Thoracic aorta (tissue), 2 donors: ENCODE results near the gene HOXB9. TPM values are rescaled to one million over a fixed set of nuclear protein-coding genes. Genes with fewer than 3 reads are reported as not detected.

Experiments
- ATAC-seq: fragments of 150-250 bp; one replicate; pipeline ENCODE4 v1.8.0; 2017; ENCODE audit warnings: low read depth; ENCODE audit not compliant: insufficient number of reproducible peaks, low FRiP score
- DNase-seq: peaks from one replicate; pipeline ENCODE4 v3.0.0-alpha.2; 2020; ENCODE audit warnings: low spot score
- H3K27ac ChIP-seq, 2 donors: fragments of 200-600 bp; sonication (generic); 1 replicate in 1 of 2; 2 replicates in 1 of 2; pipeline ENCODE4 v1.5.1; 2016; ENCODE audit warnings: mild to moderate bottlenecking in 2 of 2, moderate library complexity in 2 of 2
- H3K27me3 ChIP-seq: fragments of 200-600 bp; sonication (generic); replicated peaks from 2 replicates; pipeline ENCODE4 v1.6.0; 2016; ENCODE audit warnings: mild to moderate bottlenecking; ENCODE audit not compliant: insufficient read depth
- H3K36me3 ChIP-seq: fragments of 200-600 bp; sonication (generic); one replicate; pipeline ENCODE4 v1.5.1; 2016
- H3K4me1 ChIP-seq, 2 donors: fragments of 200-600 bp; sonication (generic); 1 replicate in 1 of 2; 2 replicates in 1 of 2; pipeline versions ENCODE4 v1.5.1 to v1.6.0; 2016; ENCODE audit warnings: low read depth in 2 of 2, mild to moderate bottlenecking in 1 of 2; ENCODE audit not compliant: control insufficient read depth in 1 of 2
- H3K4me3 ChIP-seq: fragments of 200-600 bp; sonication (generic); 2 replicates; pipeline ENCODE4 v1.5.1; 2016; ENCODE audit warnings: mild to moderate bottlenecking
- H3K9me3 ChIP-seq: fragments of 200-600 bp; sonication (generic); 2 replicates; pipeline ENCODE4 v1.5.1; 2016
- total RNA-seq, 2 donors: library from RNA; depleted of rRNA; stranded (reverse); fragments of >200 nt; gene quantifications; one replicate each; pipeline versions ENCODE4 v1.1.0 to v1.2.3, GENCODE V29; 2016
- TF ChIP-seq, protein P1 (sequence below): fragments of 200-600 bp; sonication (generic); IDR thresholded peaks from one replicate; pipeline ENCODE4 v1.5.1; 2019; ENCODE audit warnings: antibody characterized with exemption

Gene HOXB9
- total RNA-seq, 2 donors from 2014 or later: not detected

DNA sequence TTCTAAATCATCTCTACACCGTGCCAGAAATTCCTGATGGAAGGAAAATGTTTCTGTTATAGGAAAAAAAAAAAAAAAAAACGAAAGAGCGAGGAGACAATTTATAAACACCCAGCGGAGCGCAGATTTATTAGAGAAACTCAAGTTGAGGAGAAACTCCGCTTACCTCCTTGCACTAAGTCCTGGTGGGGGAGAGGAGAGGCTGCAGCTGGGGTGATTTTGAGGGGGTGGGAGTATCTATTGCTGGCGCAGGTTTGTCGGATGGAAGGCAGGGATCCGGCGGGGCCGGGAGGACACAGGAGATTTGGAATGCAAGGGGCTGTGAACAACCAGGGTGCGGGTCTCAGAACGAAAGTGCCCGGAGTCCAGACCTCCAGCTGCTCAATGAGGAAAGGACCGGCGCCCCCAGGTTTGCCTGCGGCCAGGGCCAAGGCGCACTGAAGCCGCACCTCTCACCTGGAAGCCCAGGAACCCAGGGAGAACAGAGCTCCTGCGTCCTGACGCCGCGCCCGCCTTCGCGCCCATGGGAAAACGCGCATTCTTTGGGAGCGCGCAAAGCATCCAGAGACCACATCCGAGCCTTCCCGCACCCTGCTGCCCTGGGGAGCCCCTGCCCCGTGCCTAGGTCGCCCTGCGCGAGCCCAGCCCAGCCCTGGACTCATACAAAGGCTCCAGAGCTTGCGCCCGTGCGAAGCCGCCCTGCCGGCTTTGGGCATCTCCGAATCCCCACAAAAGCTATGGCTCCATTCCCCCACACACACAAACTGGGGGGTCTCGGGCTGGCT, 8.5 kb downstream of the HOXB9 start:
- no peaks in the 10 kb centered on the region for H3K9me3 ChIP-seq

DNA sequence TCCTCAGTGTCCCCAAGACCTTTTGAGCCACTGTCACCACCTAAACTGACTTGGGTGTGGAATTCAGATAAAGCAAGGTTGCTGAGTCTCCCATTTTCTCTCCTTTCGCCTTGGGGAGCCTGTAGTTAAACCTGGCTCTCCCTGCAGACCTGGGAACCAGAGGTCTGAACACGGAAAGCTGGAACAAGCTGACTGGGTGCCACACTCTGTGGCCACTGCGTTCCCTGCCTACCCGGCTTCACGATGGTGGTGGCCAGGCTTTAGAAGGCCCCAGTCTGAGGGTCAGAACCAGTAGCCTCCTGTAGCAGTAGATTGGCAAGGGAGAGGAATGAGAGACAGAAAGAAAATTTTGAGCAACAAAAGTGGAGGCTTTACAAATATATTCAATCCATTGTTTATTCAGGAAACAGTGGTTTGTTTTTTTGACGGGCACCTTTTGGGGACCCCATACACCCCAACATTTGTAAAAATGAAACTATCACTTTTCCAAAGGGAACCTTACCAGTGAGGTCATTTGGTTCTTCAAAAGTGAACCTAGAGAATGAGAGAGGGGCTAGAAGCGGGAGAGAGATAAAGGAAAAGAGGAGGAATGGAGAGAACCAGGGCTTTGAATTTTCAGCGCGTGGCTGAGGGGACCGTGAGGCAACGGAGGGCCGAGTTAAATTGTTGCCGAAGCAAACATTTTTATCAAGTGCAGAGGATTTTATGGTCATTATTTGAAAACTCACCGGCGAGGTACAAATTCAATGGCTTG, 9.3 kb downstream of the HOXB9 start:
- TF ChIP-seq, protein P1, sequence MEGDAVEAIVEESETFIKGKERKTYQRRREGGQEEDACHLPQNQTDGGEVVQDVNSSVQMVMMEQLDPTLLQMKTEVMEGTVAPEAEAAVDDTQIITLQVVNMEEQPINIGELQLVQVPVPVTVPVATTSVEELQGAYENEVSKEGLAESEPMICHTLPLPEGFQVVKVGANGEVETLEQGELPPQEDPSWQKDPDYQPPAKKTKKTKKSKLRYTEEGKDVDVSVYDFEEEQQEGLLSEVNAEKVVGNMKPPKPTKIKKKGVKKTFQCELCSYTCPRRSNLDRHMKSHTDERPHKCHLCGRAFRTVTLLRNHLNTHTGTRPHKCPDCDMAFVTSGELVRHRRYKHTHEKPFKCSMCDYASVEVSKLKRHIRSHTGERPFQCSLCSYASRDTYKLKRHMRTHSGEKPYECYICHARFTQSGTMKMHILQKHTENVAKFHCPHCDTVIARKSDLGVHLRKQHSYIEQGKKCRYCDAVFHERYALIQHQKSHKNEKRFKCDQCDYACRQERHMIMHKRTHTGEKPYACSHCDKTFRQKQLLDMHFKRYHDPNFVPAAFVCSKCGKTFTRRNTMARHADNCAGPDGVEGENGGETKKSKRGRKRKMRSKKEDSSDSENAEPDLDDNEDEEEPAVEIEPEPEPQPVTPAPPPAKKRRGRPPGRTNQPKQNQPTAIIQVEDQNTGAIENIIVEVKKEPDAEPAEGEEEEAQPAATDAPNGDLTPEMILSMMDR: no peak
- peaks cover 33% of the 10 kb centered on the region for H3K27me3 ChIP-seq
- DNase-seq: no peak
- ATAC-seq: no peak
- H3K36me3 ChIP-seq: no peaks in the 10 kb centered on the region
- no peak overlapping the region for H3K4me3 ChIP-seq
- no peak overlapping the region for H3K27ac ChIP-seq
- H3K9me3 ChIP-seq: no peaks in the 10 kb centered on the region
- H3K4me1 ChIP-seq: peaks cover 4 to 27% of the 10 kb centered on the region in 2 donors

More for the DNA sequence above, 8.5 kb downstream of the HOXB9 start:
- ATAC-seq: no peak
- no peak overlapping the region for H3K27ac ChIP-seq
- no peaks in the 10 kb centered on the region for H3K36me3 ChIP-seq
- DNase-seq: no peak
- TF ChIP-seq, protein P1: no peak
- peaks cover 33% of the 10 kb centered on the region for H3K27me3 ChIP-seq
- H3K4me1 ChIP-seq: peaks cover 1 to 20% of the 10 kb centered on the region in 2 donors
- no peak overlapping the region for H3K4me3 ChIP-seq

DNA sequence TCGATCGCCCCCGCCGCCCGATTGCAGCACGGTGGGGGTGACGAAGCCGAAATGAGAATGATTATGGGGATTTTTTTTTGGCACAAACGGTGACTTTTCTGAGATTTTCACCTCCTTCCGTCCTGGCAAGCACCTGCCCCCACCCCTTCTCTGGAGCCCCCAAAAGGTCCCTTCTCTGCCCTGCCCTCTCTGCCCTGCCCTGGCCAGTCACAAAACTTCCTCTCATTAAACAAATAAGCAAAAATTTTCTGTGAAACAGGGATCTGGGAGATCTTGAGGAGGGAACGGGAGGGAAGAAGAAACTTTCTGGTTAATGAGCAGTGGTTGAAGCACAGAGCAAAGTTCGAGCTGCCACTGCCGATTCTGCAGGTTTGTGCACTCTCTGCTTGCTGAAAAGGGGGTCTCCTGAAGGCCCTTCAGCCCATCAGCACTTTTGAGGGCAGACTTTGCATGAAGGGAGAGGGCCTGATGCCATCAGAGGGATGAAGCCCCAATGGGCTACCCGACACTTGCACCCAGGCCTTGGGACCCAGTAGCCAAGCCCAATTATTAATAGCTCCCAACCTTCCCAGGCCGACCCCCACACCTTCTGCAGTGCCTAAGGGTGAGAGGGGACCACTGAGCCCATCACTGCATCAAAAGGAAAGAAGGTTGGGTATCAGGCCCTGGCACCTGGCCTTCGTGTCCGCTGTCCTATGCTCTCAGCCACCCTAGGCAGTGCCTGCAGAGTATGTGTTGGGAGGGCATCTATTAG, 10.0 kb downstream of the HOXB9 start:
- H3K4me1 ChIP-seq: peaks cover 4 to 35% of the 10 kb centered on the region in 2 donors
- H3K36me3 ChIP-seq: no peaks in the 10 kb centered on the region
- H3K4me3 ChIP-seq: no peak overlapping the region
- TF ChIP-seq, protein P1: no peak
- H3K9me3 ChIP-seq: no peaks in the 10 kb centered on the region
- H3K27ac ChIP-seq: no peak overlapping the region
- ATAC-seq (no peak), DNase-seq (no peak)
- peaks cover 31% of the 10 kb centered on the region for H3K27me3 ChIP-seq

DNA sequence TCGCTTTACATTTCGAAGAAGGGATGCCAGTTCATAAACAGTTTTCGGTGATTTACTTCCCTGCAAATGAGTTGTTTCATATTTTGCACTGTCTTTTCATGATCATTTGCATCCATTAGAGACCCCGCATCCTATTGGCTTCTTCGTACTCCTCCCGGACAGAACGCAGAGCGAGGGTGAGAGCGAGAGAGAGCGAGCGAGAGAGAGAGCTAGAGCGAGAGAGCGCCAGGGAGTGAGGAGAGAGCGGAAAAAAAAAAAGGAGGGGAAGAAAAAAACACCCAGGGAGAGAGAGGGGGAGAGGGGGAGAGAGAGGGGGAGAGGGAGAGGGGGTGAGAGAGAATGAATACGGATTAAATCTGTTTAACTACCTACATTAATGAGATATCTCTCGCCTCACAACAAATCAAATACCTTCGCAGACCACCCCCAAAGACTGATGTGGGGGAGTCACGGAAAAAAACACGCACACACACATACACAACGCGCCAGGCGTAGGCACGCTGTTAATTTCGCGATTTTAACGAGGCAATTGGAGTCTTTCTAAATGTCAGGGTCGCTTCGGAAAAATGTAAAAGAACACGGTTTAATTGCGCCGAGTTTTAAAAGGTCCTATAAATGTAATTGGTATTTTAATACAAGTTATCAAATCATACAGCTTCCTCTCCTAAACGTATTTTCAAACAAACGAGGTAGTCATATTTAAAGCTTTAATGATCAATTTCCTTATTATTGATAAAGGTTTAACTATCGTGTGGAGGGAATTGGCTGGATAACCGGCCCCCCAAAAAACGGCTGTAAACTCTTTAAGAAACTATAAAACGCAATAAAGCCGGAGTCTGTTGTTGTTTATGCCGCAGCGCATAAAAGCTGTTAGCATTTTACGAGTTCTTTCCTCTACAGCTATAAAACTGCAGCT, 10.9 kb downstream of the HOXB9 start, which contains the start of gene HOXB8:
Gene HOXB8, minus strand, starts transcription at position 246 of the 916 bp plus-strand sequence. CDS start 588 bp downstream, outside the sequence.
- TF ChIP-seq, protein P1: no peak
- no peak for ATAC-seq
- Histone ChIP-seq H3K4me1 (peaks cover 4 to 40% of the 10 kb centered on the region in 2 donors), H3K9me3 (no peaks in the 10 kb centered on the region), H3K27ac (no peak within 1 kb of the TSS), H3K4me3 (peak within 1 kb of the TSS; percentile 81), H3K36me3 (no peaks in the 10 kb centered on the region), H3K27me3 (peaks cover 29% of the 10 kb centered on the region)
- DNase-seq: no peak
